CD14-positive monocyte (primary cell): Measurements from ENCODE around the gene CLK3. TPM values are rescaled to one million over a fixed set of nuclear protein-coding genes. Genes with fewer than 3 reads are reported as not detected.

Experiments used
- DNase-seq, 3 donors: peaks; one replicate each; pipeline ENCODE4 v3.0.0-alpha.2; 2011 to 2022
- H2AFZ ChIP-seq: 2 replicates; pipeline ENCODE4 v1.6.0; 2012; ENCODE audit warnings: mild to moderate bottlenecking, low read depth, low read length, inconsistent platforms; ENCODE audit not compliant: insufficient read depth, poor library complexity, severe bottlenecking
- H3K27ac ChIP-seq, 2 donors: 1 replicate in 1 of 2; 2 replicates in 1 of 2; pipeline ENCODE4 v1.5.1; 2012 to 2013; ENCODE audit warnings: low read length in 2 of 2, control low read depth in 1 of 2, inconsistent platforms in 1 of 2, low read depth in 1 of 2, mild to moderate bottlenecking in 1 of 2
- H3K27me3 ChIP-seq, 2 donors: one replicate each; pipeline versions ENCODE4 v1.6.0 to v1.6.1; 2011 to 2013; ENCODE audit warnings: low read length in 2 of 2; ENCODE audit not compliant: control insufficient read depth in 2 of 2, insufficient read depth in 2 of 2
- H3K36me3 ChIP-seq, 2 donors: replicated peaks in 1 of 2; 1 replicate in 1 of 2; 2 replicates in 1 of 2; pipeline versions ENCODE4 v1.5.1 to v1.6.1; 2012 to 2013; ENCODE audit warnings: low read length in 2 of 2, control low read depth in 1 of 2, inconsistent platforms in 1 of 2, mild to moderate bottlenecking in 1 of 2; ENCODE audit not compliant: insufficient read depth in 2 of 2, control insufficient read depth in 1 of 2
- H3K4me1 ChIP-seq, 2 donors: 1 replicate in 1 of 2; 2 replicates in 1 of 2; pipeline versions ENCODE4 v1.5.1 to v1.6.1; 2012 to 2013; ENCODE audit warnings: low read length in 2 of 2, control low read depth in 1 of 2, inconsistent platforms in 1 of 2, mild to moderate bottlenecking in 1 of 2, moderate library complexity in 1 of 2; ENCODE audit not compliant: insufficient read depth in 2 of 2, control insufficient read depth in 1 of 2
- H3K4me2 ChIP-seq: replicated peaks from 2 replicates; pipeline ENCODE3; 2012; ENCODE audit warnings: low read length, moderate library complexity, mild to moderate bottlenecking; ENCODE audit not compliant: poor library complexity, severe bottlenecking; ENCODE audit errors: extremely low read depth
- H3K4me3 ChIP-seq, 3 experiments: fragments of 200-600 bp in 1 of 3; sonication (generic) in 1 of 3; replicated peaks in 1 of 3; 1 replicate in 2 of 3; 2 replicates in 1 of 3; pipeline ENCODE4 v1.5.1; 2011 to 2013; ENCODE audit warnings: low read length in 3 of 3, mild to moderate bottlenecking in 3 of 3, control low read depth in 2 of 3, low read depth in 2 of 3, inconsistent platforms in 1 of 3, moderate library complexity in 1 of 3
- H3K79me2 ChIP-seq: 2 replicates; pipeline ENCODE4 v1.6.0; 2012; ENCODE audit warnings: mild to moderate bottlenecking, control low read depth, inconsistent platforms, low read length, moderate library complexity; ENCODE audit not compliant: insufficient read depth
- H3K9ac ChIP-seq: 2 replicates; pipeline ENCODE4 v1.6.0; 2017; ENCODE audit warnings: low read length, mild to moderate bottlenecking; ENCODE audit not compliant: insufficient read depth, poor library complexity, severe bottlenecking
- H3K9me3 ChIP-seq, 2 donors: replicated peaks in 1 of 2; 1 replicate in 1 of 2; 2 replicates in 1 of 2; pipeline versions ENCODE4 v1.5.1 to v1.6.1; 2012 to 2013; ENCODE audit warnings: low read length in 2 of 2, control low read depth in 1 of 2; ENCODE audit not compliant: control insufficient read depth in 1 of 2, insufficient read depth in 1 of 2
- H4K20me1 ChIP-seq: 2 replicates; pipeline ENCODE4 v1.6.0; 2012; ENCODE audit warnings: mild to moderate bottlenecking, low read length, control low read depth, moderate library complexity; ENCODE audit not compliant: insufficient read depth
- H3K27ac Mint-ChIP-seq, 7 donors: one replicate each; pipeline ENCODE4 v1.8.0; 2020; ENCODE audit warnings: mild to moderate bottlenecking in 7 of 7, mixed read lengths in 7 of 7, moderate library complexity in 6 of 7, inconsistent platforms in 2 of 7
- H3K27me3 Mint-ChIP-seq, 3 donors: one replicate each; pipeline ENCODE4 v1.8.0; 2021 to 2022; ENCODE audit warnings: low read depth in 3 of 3, mild to moderate bottlenecking in 3 of 3, mixed read lengths in 3 of 3, moderate library complexity in 3 of 3, inconsistent platforms in 1 of 3
- H3K36me3 Mint-ChIP-seq, 2 donors: one replicate each; pipeline ENCODE4 v1.8.0; 2020; ENCODE audit warnings: mixed read lengths in 2 of 2, inconsistent platforms in 1 of 2, mild to moderate bottlenecking in 1 of 2
- H3K4me1 Mint-ChIP-seq: one replicate; pipeline ENCODE4 v1.8.0; 2020; ENCODE audit warnings: mild to moderate bottlenecking, mixed read lengths
- H3K4me3 Mint-ChIP-seq, 2 donors: one replicate each; pipeline ENCODE4 v1.8.0; 2020; ENCODE audit warnings: mild to moderate bottlenecking in 2 of 2, mixed read lengths in 2 of 2, moderate library complexity in 1 of 2
- H3K9me3 Mint-ChIP-seq, 7 donors: one replicate each; pipeline ENCODE4 v1.8.0; 2020 to 2022; ENCODE audit warnings: mixed read lengths in 7 of 7, mild to moderate bottlenecking in 6 of 7, moderate library complexity in 6 of 7, inconsistent platforms in 2 of 7
- CTCF ChIP-seq: fragments of 200-600 bp; IDR thresholded peaks from one replicate; pipeline ENCODE4 v1.8.0; 2022; ENCODE audit warnings: antibody characterized with exemption, mild to moderate bottlenecking
- WGBS: methylation state at CpG from one replicate; pipeline ENCODE4 v1.1.5; 2013; ENCODE audit warnings: missing lambda C conversion rate; ENCODE audit not compliant: insufficient coverage; 5-methylcytosine and 5-hydroxymethylcytosine counted together
- intact Hi-C, 2 donors: fragments of 100-400 bp; cut with micrococcal nuclease; formaldehyde crosslinking; loops; one replicate each; pipeline versions ENCODE4 v1.15.0 to v1.15.1; 2023
- polyA plus RNA-seq, 3 donors: library from polyadenylated mRNA; depleted of rRNA in 1 of 3; unstranded in 2 of 3; stranded (reverse) in 1 of 3; fragments of 300-500 nt in 2 of 3; fragments of >200 nt in 1 of 3; fragmentation: Illumina TruSeq in 2 of 3; gene quantifications; 1 replicate in 2 of 3; 2 replicates in 1 of 3; pipeline ENCODE4 v1.2.3, GENCODE V29; 2012 to 2021

The CLK3 gene
- polyA plus RNA-seq, 3 donors = 27.6 to 354 (median 33.2) TPM

- Histone ChIP-seq H3K4me2 (no peak overlapping the region), H3K79me2 (peaks cover 17% of the 10 kb centered on the region), H3K9ac (no peak overlapping the region), H3K27me3 (no peaks in the 10 kb centered on the region), H2AFZ (no peak overlapping the region), H4K20me1 (peaks cover 7% of the 10 kb centered on the region), H3K36me3 (no peaks in the 10 kb centered on the region), H3K9me3 (no peaks in the 10 kb centered on the region), H3K4me3 (no peak overlapping the region), H3K27ac (no peak overlapping the region), H3K4me1 (peaks cover 9 to 16% of the 10 kb centered on the region in 2 donors)
- Mint-ChIP-seq H3K4me3 (no peak overlapping the region), H3K36me3 (no peaks in the 10 kb centered on the region), H3K9me3 (no peaks in the 10 kb centered on the region), H3K4me1 (peaks cover 10% of the 10 kb centered on the region), H3K27ac (no peak overlapping the region), H3K27me3 (peaks cover 3 to 8% (median 5%) of the 10 kb centered on the region in 3 donors)
- TF ChIP-seq CTCF = no peak
- WGBS = 93% methylated on average over 2 of the region's 6 CpGs
- intact Hi-C loops = loop anchor here in 1 of 2 donors (2.0 to 10.0 kb wide), 3 partner anchors 13 to 147 kb away; partner anchors contain the start of genes ARID3B and UBL7
- no peak for DNase-seq
Measured at GRCh38 chr15:74611834-74612233, 3.8 kb upstream of the CLK3 start.

- intact Hi-C loops = loop anchor here in 1 of 2 donors (2.0 to 10.0 kb wide), 3 partner anchors 14 to 148 kb away; partner anchors contain the start of genes ARID3B and UBL7
- Mint-ChIP-seq H3K27ac (peak overlapping the region in 2 of 7 donors; percentile 6 to 59), H3K27me3 (peaks cover 3 to 8% (median 5%) of the 10 kb centered on the region in 3 donors), H3K4me1 (peaks cover 18% of the 10 kb centered on the region), H3K36me3 (peaks cover 0 to 3% of the 10 kb centered on the region in 2 donors), H3K4me3 (no peak overlapping the region), H3K9me3 (no peaks in the 10 kb centered on the region)
- Histone ChIP-seq H3K9ac (no peak overlapping the region), H3K4me2 (no peak overlapping the region), H3K27ac (no peak overlapping the region), H2AFZ (no peak overlapping the region), H3K4me3 (no peak overlapping the region), H3K79me2 (peaks cover 25% of the 10 kb centered on the region), H4K20me1 (peaks cover 15% of the 10 kb centered on the region), H3K36me3 (peaks cover 0 to 2% of the 10 kb centered on the region in 2 donors), H3K9me3 (no peaks in the 10 kb centered on the region), H3K4me1 (peaks cover 15 to 25% of the 10 kb centered on the region in 2 donors), H3K27me3 (no peaks in the 10 kb centered on the region)
- no peak for TF ChIP-seq CTCF
- DNase-seq = no peak
- WGBS = 100% methylated on average over 2 of the region's 2 CpGs
Measured at GRCh38 chr15:74612677-74613076, 3.0 kb upstream of the CLK3 start.
